Ishikawa (cell line): ENCODE results near the gene OR10V1.

Experiments used
- CEBPB ChIP-seq: IDR thresholded peaks from 2 replicates; pipeline ENCODE4 v1.6.1; 2012
- CREB1 ChIP-seq: IDR thresholded peaks from 2 replicates; pipeline ENCODE4 v1.6.1; 2012; ENCODE audit warnings: low read depth
- EGR1 ChIP-seq: IDR thresholded peaks from 2 replicates; pipeline ENCODE4 v1.6.1; 2012
- EP300 ChIP-seq: IDR thresholded peaks from 2 replicates; pipeline ENCODE4 v1.6.1; 2012; ENCODE audit warnings: borderline replicate concordance
- FOXM1 ChIP-seq: IDR thresholded peaks from 2 replicates; pipeline ENCODE4 v1.6.1; 2012; ENCODE audit warnings: low read depth, borderline replicate concordance
- MAX ChIP-seq: IDR thresholded peaks from 2 replicates; pipeline ENCODE4 v1.6.1; 2012
- NFIC ChIP-seq: IDR thresholded peaks from 2 replicates; pipeline ENCODE4 v1.6.1; 2012
- RAD21 ChIP-seq: IDR thresholded peaks from 2 replicates; pipeline ENCODE4 v1.6.1; 2012; ENCODE audit warnings: low read depth
- REST ChIP-seq: IDR thresholded peaks from 2 replicates; pipeline ENCODE4 v1.6.1; 2012; ENCODE audit warnings: low read depth, mild to moderate bottlenecking
- TAF1 ChIP-seq: IDR thresholded peaks from 2 replicates; pipeline ENCODE4 v1.6.1; 2012; ENCODE audit warnings: low read depth, mild to moderate bottlenecking
- TCF12 ChIP-seq: IDR thresholded peaks from 2 replicates; pipeline ENCODE4 v1.6.1; 2012; ENCODE audit warnings: low read depth
- TEAD4 ChIP-seq: IDR thresholded peaks from 2 replicates; pipeline ENCODE4 v1.6.1; 2012
- USF1 ChIP-seq: IDR thresholded peaks from 2 replicates; pipeline ENCODE4 v1.6.1; 2012
- YY1 ChIP-seq: IDR thresholded peaks from 2 replicates; pipeline ENCODE4 v1.6.1; 2012; ENCODE audit warnings: low read depth
- ZBTB7A ChIP-seq: IDR thresholded peaks from 2 replicates; pipeline ENCODE4 v1.6.1; 2012; ENCODE audit warnings: low read depth

OR10V1 gene

GRCh38 chr11:59680287-59681154 is 33.1 kb downstream of the OR10V1 start:
- TF ChIP-seq ZBTB7A: no peak
- no peak for TF ChIP-seq TEAD4
- TF ChIP-seq RAD21: peak; percentile 80
- TF ChIP-seq NFIC: no peak
- TF ChIP-seq USF1: no peak

GRCh38 chr11:59679347-59679746 is 34.3 kb downstream of the OR10V1 start:
- no peak for TF ChIP-seq REST
- no peak for TF ChIP-seq CEBPB
- TF ChIP-seq YY1: no peak
- TF ChIP-seq TAF1: no peak
- TF ChIP-seq USF1: no peak
- no peak for TF ChIP-seq NFIC
- TF ChIP-seq EGR1: no peak
- TF ChIP-seq TCF12: no peak
- no peak for TF ChIP-seq CREB1
- TF ChIP-seq FOXM1: no peak
- no peak for TF ChIP-seq ZBTB7A

- TF ChIP-seq TEAD4 (no peak), NFIC (no peak), USF1 (no peak), TAF1 (no peak), TCF12 (no peak), EP300 (no peak), YY1 (no peak), CREB1 (no peak), REST (no peak), MAX (no peak), CEBPB (no peak), ZBTB7A (no peak), EGR1 (no peak)
These were observed 34.9 kb downstream of the OR10V1 start for GRCh38 chr11:59678813-59679165.

GRCh38 chr11:59678118-59678812 is 35.4 kb downstream of the OR10V1 start:
- TF ChIP-seq ZBTB7A: no peak
- TF ChIP-seq USF1: no peak
- TF ChIP-seq RAD21: no peak
- TF ChIP-seq NFIC: no peak
- no peak for TF ChIP-seq YY1
- TF ChIP-seq FOXM1: no peak
- TF ChIP-seq MAX: no peak
- TF ChIP-seq CEBPB: no peak
- no peak for TF ChIP-seq EGR1
- no peak for TF ChIP-seq CREB1
- no peak for TF ChIP-seq TEAD4
- TF ChIP-seq TCF12: no peak

GRCh38 chr11:59676205-59676604 is 37.4 kb downstream of the OR10V1 start:
- TF ChIP-seq TAF1 (no peak), EP300 (no peak), CREB1 (no peak), MAX (no peak), REST (no peak), NFIC (no peak)
